Left lobe of liver (tissue), 2 donors: ENCODE measurements around the gene SCYGR1. TPM values are rescaled to one million over a fixed set of nuclear protein-coding genes. Genes with fewer than 3 reads are reported as not detected.
"Not testable (repeated sequence)": the region's sequence is repeated elsewhere in the genome, so short reads cannot be mapped to it uniquely, and the experiment has no call there.

Source experiments
- ATAC-seq: fragments of 200-7000 bp; cut with Tn5 transposase; one replicate; pipeline ENCODE4 v1.9.1; 2020; ENCODE audit warnings: mild to moderate bottlenecking, moderate library complexity
- DNase-seq: peaks from one replicate; pipeline ENCODE4 v3.0.0-alpha.2; 2020; ENCODE audit warnings: low spot score
- total RNA-seq: library from RNA; stranded (reverse); gene quantifications from one replicate; pipeline ENCODE4 v1.2.1, GENCODE V29; 2021
- donor health status: DM: no; HTN: no; CAD: no; lungs with moderate emphysema.
- donor health status: DM: no; HTN: yes; CAD: no.

Gene SCYGR1
- total RNA-seq, 1 donor from 2014 or later, result not detected

GRCh38 chr2:227404585-227405271 lies 17.0 kb upstream of the SCYGR1 start:
- no peak for ATAC-seq
- no peak for DNase-seq

GRCh38 chr2:227402959-227403358 lies 15.2 kb upstream of the SCYGR1 start:
- ATAC-seq (no peak), DNase-seq (no peak)

- DNase-seq, result no peak
- ATAC-seq, result no peak
Observed at GRCh38 chr2:227402321-227402720, 14.6 kb upstream of the SCYGR1 start.

- no peak for DNase-seq
- no peak for ATAC-seq
Observed at GRCh38 chr2:227401550-227401949, 13.8 kb upstream of the SCYGR1 start.

GRCh38 chr2:227398684-227399670 lies 11.2 kb upstream of the SCYGR1 start:
- DNase-seq (no peak), ATAC-seq (peak; percentile 74)

GRCh38 chr2:227397562-227397961 lies 9.8 kb upstream of the SCYGR1 start:
- DNase-seq (no peak), ATAC-seq (no peak)

- no peak for DNase-seq
- no peak for ATAC-seq
Observed at GRCh38 chr2:227395556-227395955, 7.8 kb upstream of the SCYGR1 start.

- no peak for ATAC-seq
- DNase-seq, result no peak
Observed at GRCh38 chr2:227394401-227394800, 6.7 kb upstream of the SCYGR1 start.

- ATAC-seq (no peak), DNase-seq (no peak)
Observed at GRCh38 chr2:227390468-227391256, 2.9 kb upstream of the SCYGR1 start.

- DNase-seq (no peak), ATAC-seq (no peak)
Observed at GRCh38 chr2:227389661-227390060, 1.9 kb upstream of the SCYGR1 start.

GRCh38 chr2:227389231-227389630 lies 1.5 kb upstream of the SCYGR1 start:
- no peak for ATAC-seq
- no peak for DNase-seq

GRCh38 chr2:227388537-227389011 lies 825 bp upstream of the SCYGR1 start:
- no peak for ATAC-seq
- no peak for DNase-seq

GRCh38 chr2:227386630-227387029 lies 1.1 kb downstream of the SCYGR1 start:
- DNase-seq (no peak), ATAC-seq (no peak)

GRCh38 chr2:227383686-227384085 lies 4.1 kb downstream of the SCYGR1 start:
- ATAC-seq (no peak), DNase-seq (no peak)

- DNase-seq, ATAC-seq: not testable (repeated sequence)
Observed at GRCh38 chr2:227382241-227382835, 5.4 kb downstream of the SCYGR1 start.

GRCh38 chr2:227379095-227379494 lies 8.7 kb downstream of the SCYGR1 start, which contains the start of gene TM4SF20:
Gene TM4SF20 (minus strand): TSS chr2:227379306. CDS start chr2:227379268, 38 bp downstream.
- DNase-seq, result no peak
- ATAC-seq, result no peak

GRCh38 chr2:227378371-227378782 lies 9.4 kb downstream of the SCYGR1 start:
- DNase-seq, result no peak
- no peak for ATAC-seq

- ATAC-seq, result no peak
- no peak for DNase-seq
Observed at GRCh38 chr2:227377467-227378351, 10.0 kb downstream of the SCYGR1 start.

GRCh38 chr2:227376656-227377396 lies 10.9 kb downstream of the SCYGR1 start:
- no peak for ATAC-seq
- DNase-seq, result no peak
